ENCODE data around the gene PFKL.
"Not testable (repeated sequence)": the region's sequence is repeated elsewhere in the genome, so short reads cannot be mapped to it uniquely, and the experiment has no call there.

PFKL gene

DNA sequence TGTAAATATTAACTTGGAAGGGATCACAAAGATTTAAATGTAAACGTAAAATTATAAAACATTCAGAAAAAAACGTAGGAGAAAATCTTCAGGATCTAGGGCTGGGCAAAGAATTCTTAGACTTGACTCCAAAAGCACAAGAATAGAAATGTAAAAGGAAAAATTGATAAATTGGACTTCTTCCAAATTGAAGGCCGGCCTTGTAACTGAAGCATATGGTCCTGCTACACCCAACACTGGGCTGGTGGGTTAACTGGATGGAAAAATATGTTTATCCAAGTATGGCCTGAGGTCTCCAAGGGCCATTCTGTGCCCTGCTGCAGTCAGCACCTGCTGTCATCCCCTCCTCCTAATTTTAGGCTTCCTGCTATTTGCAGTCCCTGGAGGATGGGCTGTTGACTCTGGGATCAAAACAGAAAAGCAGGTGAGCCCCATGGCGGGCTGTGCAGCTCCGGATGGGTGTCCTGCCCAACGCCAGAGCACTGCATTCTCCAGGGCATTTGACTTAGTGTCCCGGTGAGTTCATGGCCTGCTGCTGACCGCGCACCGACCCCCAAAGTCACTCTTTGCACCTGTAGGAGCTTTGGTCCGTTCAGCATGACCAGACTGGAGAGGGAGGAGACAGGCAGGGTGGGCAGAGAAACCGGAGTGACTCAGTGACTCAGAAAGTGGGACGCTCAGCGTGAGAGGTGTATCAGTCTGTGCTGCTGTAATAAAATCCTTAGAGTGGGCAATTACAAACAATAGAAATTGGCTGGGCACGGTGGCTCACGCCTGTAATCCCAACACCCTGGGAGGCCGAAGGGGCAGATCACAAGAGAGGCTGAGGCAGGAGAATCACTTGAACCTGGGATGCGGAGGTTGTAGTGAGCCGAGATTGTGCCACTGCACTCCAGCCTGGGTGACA is 20.2 kb upstream of the PFKL start:
- no peak for DNase-seq

DNA sequence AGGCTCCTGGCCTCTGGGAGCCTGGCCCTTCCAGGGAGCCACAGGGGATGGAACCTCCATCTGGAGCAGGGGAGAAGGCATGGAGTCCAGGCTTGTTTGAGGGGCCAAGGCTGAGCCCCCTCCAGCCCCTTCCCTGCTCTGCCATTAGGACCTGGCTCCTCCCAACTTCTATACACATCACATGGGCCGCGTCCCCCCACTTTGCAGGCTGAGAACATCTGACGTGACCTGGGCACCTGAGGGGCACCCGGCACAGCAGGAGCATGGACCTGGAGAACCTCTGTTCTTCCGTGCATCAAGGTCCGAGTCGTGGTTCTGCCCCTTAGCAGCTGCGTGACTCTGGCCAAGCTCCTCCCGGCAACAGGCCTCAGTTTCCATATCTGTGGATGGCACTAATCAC is 18.1 kb upstream of the PFKL start:
- no peak for DNase-seq

- DNase-seq: no peak
Measured at GRCh38 chr21:44282370-44282769, 17.5 kb upstream of the PFKL start.

DNA sequence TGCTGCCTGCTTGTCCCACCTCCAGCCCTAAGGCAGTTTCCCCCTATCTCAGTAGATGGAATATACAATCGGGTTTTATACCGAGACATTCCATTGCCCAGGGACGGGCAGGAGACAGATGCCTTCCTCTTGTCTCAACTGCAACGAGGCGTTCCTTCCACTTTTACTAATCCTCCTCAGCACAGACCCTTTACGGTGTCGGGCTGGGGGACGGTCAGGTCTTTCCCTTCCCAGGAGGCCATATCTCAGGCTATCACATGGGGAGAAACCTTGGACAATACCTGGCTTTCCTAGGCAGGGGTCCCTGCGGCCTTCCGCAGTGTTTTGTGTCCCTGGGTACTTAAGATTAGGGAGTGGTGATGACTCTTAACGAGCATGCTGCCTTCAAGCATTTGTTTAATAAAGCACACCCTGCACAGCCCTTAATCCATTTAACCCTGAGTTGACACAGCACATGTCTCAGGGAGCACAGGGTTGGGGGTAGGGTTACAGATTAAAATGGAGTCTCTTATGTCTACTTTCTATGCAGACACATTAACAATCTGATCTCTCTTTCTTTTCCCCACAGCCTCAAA is 16.6 kb upstream of the PFKL start:
- not testable (repeated sequence) for DNase-seq

GRCh38 chr21:44283948-44284347 is 15.9 kb upstream of the PFKL start:
- DNase-seq: no peak

GRCh38 chr21:44285138-44285992 is 14.5 kb upstream of the PFKL start, which contains the start of gene AIRE:
Gene AIRE (plus strand): TSS chr21:44285876. CDS start chr21:44286007, 131 bp downstream.
- DNase-seq: peak; percentile 51

- no peak for DNase-seq
Measured at GRCh38 chr21:44286086-44286715, 13.7 kb upstream of the PFKL start.

GRCh38 chr21:44286716-44287632 is 12.9 kb upstream of the PFKL start:
- no peak for DNase-seq

GRCh38 chr21:44288251-44289110 is 11.4 kb upstream of the PFKL start:
- no peak for DNase-seq

DNA sequence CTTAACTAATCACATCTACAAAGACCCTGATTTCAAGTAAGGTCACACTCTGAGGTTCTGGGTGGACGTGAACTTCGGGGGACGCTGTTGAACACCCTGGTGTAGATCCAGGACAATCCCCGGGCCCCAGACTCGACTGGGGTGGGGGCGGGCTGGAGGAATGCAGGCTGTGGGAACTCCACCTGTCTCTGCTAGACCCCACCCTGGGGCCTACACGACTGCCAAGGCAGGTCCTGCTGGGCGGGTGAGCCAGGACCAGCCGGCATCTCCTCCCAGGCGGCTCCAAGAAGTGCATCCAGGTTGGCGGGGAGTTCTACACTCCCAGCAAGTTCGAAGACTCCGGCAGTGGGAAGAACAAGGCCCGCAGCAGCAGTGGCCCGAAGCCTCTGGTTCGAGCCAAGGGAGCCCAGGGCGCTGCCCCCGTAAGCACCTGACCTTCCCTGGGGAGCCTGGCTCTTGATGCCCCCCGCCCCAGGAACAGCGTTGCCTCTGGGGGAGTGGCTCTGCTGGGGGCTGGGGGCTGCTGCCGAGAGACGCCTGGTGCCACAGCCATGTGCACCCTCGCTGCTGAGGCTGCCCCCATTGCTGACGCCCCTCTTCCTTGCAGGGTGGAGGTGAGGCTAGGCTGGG is 10.4 kb upstream of the PFKL start:
- no peak for DNase-seq

DNA sequence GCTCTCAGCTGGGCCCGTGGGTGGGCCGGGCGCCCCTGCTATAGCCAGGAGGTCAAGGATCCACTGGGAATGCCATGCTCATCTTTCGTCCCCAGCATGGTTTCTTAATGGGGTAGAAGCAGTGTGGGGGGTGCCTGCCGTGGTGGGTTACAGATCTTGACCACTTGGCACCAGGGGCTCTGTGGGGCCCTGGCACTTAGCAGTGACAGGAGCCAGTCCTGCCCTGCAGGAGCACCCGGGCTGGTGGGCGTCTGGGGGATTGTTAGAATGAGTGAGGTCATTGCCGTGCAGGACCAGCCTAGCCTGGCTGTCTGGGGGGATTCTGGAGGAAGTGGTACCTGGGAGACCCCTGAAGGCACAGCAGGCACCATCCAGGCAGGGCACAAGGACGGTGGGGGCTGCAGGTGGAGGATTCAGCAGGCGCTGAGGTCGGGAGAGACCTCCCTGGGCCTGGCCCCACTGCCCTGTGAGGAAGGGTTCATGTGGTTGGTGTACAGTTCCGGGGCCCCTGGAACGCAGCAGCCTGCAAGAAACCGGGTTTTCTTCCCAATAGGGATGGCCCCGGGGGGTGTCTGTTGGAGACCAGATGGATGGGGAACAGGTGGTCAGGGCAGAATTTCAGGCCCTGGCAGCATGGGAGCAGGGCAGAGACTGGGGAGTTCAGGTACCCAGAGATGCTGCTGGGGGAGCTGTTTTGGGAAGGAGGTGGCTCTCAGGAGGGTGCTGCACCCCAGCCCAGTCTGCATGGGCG is 9.4 kb upstream of the PFKL start:
- DNase-seq: no peak

GRCh38 chr21:44291078-44291935 is 8.5 kb upstream of the PFKL start:
- no peak for DNase-seq

DNA sequence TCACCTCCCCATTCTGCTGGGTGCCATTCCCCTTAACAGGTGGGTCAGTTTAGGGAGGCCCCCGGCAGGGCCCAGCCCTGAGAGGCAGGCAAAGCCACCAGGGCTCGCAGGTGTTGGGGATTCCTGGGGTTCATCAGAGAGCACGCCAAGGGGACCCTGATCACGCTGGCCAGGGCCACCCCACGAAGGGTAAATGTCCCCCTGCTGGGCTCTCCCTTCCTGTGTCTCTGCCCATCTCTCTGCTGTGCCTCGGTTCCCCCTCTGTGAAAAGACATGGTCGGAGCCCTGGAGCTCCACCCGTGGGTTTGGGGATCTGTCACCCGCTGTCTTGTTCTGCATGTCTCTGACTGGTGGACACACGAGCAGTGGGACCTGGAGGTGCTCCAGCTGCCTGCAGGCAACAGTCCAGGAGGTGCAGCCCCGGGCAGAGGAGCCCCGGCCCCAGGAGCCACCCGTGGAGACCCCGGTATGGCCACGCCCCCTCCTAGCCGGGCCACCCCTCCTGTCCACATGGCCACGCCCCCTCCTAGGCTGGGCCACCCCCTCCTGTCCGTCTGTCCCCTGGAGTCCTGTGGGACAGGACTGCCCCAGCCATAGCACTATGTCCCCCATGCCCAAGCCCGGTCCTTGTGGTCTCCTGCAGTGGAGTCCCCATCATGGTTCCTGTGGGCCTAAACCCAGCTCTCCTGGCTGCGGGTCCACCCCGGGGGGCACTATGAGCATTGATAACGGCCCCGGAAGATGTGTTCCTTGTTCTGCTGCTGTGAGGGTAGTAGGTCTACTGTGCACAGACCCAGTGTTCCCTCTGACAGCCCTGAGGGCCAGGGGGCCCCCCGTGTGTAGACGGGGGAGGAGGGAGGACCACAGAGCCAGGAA is 7.7 kb upstream of the PFKL start:
- no peak for DNase-seq

- no peak for DNase-seq
Measured at GRCh38 chr21:44292812-44293195, 7.0 kb upstream of the PFKL start.

DNA sequence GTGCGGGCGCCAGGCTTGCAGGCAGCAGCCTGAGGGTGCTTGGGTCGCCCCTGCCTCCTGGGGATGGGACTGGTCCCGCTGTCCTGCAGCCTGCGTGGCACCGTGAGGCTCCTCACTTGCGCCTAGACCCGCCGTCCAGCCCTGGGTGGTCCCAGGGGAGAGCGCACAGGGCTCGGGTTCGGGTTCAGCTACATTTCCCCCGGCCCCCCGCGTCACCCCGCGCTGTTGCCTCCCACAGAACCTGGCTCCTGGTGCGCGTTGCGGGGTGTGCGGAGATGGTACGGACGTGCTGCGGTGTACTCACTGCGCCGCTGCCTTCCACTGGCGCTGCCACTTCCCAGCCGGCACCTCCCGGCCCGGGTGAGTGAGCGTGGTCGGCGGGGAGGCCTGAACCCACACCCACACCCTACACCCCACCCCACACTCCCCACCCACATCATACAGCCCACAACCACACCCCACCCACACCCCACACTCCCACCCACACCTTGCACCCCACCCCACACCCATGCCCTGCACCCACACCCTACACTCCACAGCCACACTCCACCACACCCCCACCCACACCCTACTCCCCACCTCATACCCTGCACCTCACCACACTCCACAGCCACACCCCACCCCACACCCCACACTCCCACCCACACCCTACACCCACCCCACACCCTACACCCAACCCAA is 6.2 kb upstream of the PFKL start:
- DNase-seq: no peak

GRCh38 chr21:44294391-44295162 is 5.3 kb upstream of the PFKL start:
- DNase-seq: no peak

Measured in eye (tissue), 1 donor.